Neutrophil (primary cell): ENCODE data around the gene S100A10.

Experiments used
- H3K27ac ChIP-seq: fragments of 200-600 bp; sonication (generic); 2 replicates; pipeline ENCODE4 v1.5.1; 2016; ENCODE audit warnings: mild to moderate bottlenecking, moderate library complexity
- H3K27me3 ChIP-seq: fragments of 200-600 bp; sonication (generic); 2 replicates; pipeline ENCODE4 v1.6.0; 2016; ENCODE audit warnings: mild to moderate bottlenecking
- H3K36me3 ChIP-seq: fragments of 200-600 bp; sonication (generic); 2 replicates; pipeline ENCODE4 v1.5.1; 2017
- H3K4me1 ChIP-seq, 2 experiments: fragments of 200-600 bp in 1 of 2; sonication (generic) in 1 of 2; 1 replicate in 1 of 2; 2 replicates in 1 of 2; pipeline versions ENCODE4 v1.5.1 to v1.6.1; 2013 to 2016; ENCODE audit warnings: low read depth in 1 of 2, low read length in 1 of 2, mild to moderate bottlenecking in 1 of 2, moderate library complexity in 1 of 2; ENCODE audit not compliant: control insufficient read depth in 1 of 2, insufficient read depth in 1 of 2
- H3K4me3 ChIP-seq, 2 experiments: fragments of 200-600 bp in 1 of 2; sonication (generic) in 1 of 2; 1 replicate in 1 of 2; 2 replicates in 1 of 2; pipeline ENCODE4 v1.5.1; 2013 to 2016; ENCODE audit warnings: low read depth in 1 of 2, low read length in 1 of 2, mild to moderate bottlenecking in 1 of 2, moderate library complexity in 1 of 2
- H3K9me3 ChIP-seq: fragments of 200-600 bp; sonication (generic); 2 replicates; pipeline ENCODE4 v1.5.1; 2016
- CTCF ChIP-seq: fragments of 200-600 bp; sonication (generic); IDR thresholded peaks from 2 replicates; pipeline ENCODE4 v1.5.1; 2016; ENCODE audit warnings: antibody characterized with exemption

Gene S100A10

GRCh38 chr1:151985270-151985669, 8.4 kb downstream of the S100A10 start:
- Histone ChIP-seq H3K27me3 (peaks cover 48% of the 10 kb centered on the region), H3K27ac (no peak overlapping the region), H3K4me1 (peaks cover 0 to 9% of the 10 kb centered on the region in 2 experiments), H3K36me3 (no peaks in the 10 kb centered on the region), H3K4me3 (no peak overlapping the region), H3K9me3 (no peaks in the 10 kb centered on the region)
- TF ChIP-seq CTCF = no peak

- H3K9me3 ChIP-seq = no peaks in the 10 kb centered on the region
- no peak overlapping the region for H3K27ac ChIP-seq
- H3K27me3 ChIP-seq = peaks cover 48% of the 10 kb centered on the region
- H3K4me3 ChIP-seq = no peak overlapping the region
- H3K4me1 ChIP-seq = peaks cover 0 to 9% of the 10 kb centered on the region in 2 experiments
- H3K36me3 ChIP-seq = no peaks in the 10 kb centered on the region
- no peak for TF ChIP-seq CTCF
Observed at GRCh38 chr1:151984313-151984956, 9.2 kb downstream of the S100A10 start.

- H3K36me3 ChIP-seq = no peaks in the 10 kb centered on the region
- peaks cover 50% of the 10 kb centered on the region for H3K27me3 ChIP-seq
- H3K27ac ChIP-seq = no peak overlapping the region
- H3K9me3 ChIP-seq = no peaks in the 10 kb centered on the region
- TF ChIP-seq CTCF = no peak
- no peak overlapping the region for H3K4me3 ChIP-seq
- H3K4me1 ChIP-seq = peaks cover 0 to 6% of the 10 kb centered on the region in 2 experiments
Observed at GRCh38 chr1:151982300-151983005, 11.2 kb downstream of the S100A10 start.

GRCh38 chr1:151981178-151981525, 12.5 kb downstream of the S100A10 start:
- Histone ChIP-seq H3K27ac (no peak overlapping the region), H3K36me3 (no peaks in the 10 kb centered on the region), H3K4me3 (no peak overlapping the region), H3K4me1 (peaks cover 0 to 6% of the 10 kb centered on the region in 2 experiments), H3K27me3 (peaks cover 63% of the 10 kb centered on the region), H3K9me3 (no peaks in the 10 kb centered on the region)
- no peak for TF ChIP-seq CTCF

GRCh38 chr1:151980287-151981177, 13.1 kb downstream of the S100A10 start:
- no peak for TF ChIP-seq CTCF
- H3K9me3 ChIP-seq = no peaks in the 10 kb centered on the region
- H3K27ac ChIP-seq = no peak overlapping the region
- no peaks in the 10 kb centered on the region for H3K36me3 ChIP-seq
- peaks cover 0 to 6% of the 10 kb centered on the region in 2 experiments for H3K4me1 ChIP-seq
- no peak overlapping the region for H3K4me3 ChIP-seq
- peaks cover 69% of the 10 kb centered on the region for H3K27me3 ChIP-seq
